GM18858 (cell line): ENCODE results near the gene SULT2B1.
"Not testable (repeated sequence)": the region's sequence is repeated elsewhere in the genome, so short reads cannot be mapped to it uniquely, and the experiment has no call there.

Source experiments
- ATAC-seq: cut with Tn5 transposase; IDR thresholded peaks from one replicate; pipeline ENCODE4 v1.9.1; 2021; ENCODE audit not compliant: unreplicated experiment

Gene SULT2B1

DNA sequence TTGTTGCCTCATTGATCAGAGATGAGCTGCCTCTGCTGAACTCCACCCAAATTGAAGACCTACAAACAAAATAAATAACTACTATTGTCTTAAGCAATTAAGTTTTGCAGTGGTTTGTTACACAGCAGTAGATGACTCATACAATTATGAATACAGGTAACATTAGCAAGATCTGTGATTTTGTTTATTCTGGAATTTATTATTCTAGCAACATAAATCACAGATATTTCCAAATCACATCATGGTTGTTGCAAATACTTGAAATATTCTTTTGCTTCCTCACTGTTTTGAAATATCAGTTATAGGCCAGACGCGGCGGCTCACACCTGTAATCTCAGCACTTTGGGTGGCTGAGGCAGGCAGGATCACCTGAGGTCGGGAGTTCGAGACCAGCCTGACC is 27.2 kb upstream of the SULT2B1 start:
- no peak for ATAC-seq

DNA sequence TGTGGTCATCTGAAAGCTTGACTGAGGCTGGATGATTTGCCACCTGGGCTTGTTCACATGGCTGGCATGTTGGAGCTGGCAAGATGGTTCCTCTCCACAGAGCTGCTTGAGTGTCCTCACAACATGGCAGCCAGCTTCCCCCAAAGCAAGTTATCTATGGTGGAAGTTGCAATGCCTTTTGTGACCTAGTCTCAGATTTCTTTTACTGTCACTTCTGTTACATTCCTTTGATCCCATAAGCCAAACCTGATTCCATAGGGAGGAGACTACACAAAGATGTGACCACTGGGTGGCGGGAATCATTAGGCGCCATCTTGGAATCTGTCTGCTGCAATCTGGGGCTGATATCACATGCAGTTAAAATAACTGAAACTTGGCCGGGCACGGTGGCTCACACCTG is 22.8 kb upstream of the SULT2B1 start:
- ATAC-seq: no peak

DNA sequence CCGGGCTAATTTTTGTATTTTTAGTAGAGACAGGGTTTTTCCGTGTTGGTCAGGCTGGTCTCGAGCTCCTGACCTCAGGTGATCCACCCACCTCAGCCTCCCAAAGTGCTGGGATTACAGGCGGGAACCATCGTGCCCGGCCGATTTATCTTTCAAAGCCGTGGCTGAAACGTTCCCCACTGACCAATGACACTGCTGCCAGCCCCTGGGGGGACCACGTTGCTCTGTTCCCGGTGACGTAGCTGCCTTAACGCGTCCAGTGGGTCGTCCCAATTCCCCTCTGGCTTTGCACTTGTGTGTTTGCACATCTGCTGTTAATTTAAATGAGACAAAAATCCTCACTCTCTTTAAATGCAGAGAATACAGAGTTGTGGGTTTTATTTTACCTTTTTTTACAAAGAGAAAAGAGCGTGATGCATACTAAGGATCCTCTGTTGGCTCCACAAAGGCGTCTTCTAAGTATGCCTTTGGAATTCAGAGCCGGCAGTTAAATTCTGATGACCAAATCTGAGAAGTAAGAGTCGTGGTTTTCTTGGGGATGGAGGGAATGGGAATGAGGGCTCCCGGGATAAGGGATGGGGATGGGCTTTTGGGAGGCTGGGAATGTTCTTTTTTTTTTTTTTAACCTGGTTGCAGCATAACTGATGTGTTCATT is 21.8 kb upstream of the SULT2B1 start:
- ATAC-seq: no peak

DNA sequence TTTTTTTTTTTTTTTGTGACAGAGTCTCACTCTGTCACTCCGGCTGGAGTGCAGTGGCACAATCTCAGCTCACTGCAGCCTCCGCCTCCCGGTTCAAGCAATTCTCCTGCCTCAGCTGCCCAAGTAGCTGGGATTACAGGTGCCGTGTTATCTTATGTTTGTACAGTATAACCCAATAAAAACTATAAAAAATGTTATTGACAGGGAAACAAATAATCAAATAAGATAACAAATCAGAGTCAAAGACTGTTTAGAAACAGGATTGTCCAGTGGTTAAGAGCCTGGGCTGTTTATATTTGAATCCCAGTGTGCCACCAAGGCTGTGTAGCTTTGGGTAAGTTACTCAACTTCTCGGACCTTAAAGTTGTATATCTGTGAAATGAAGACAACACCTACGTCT is 21.2 kb upstream of the SULT2B1 start:
- no peak for ATAC-seq

DNA sequence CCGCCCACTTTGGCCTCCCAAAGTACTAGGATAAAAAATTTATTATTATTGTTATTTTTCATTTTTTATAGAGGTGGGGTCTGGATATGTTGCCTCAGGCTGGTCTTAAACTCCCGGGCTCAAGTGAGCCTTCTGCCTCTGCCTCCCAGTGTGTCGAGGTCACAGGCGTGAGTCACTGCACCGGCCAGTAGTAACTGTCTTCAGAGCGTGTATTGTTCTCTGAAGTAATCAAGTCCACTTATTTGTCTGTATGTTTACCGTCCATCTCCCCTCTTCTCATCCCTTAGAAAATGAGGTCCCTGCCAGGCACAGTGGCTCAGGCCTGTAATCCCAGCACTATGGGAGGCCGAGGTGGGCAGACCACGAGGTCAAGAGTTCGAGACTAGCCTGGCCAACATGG is 18.2 kb upstream of the SULT2B1 start:
- no peak for ATAC-seq

DNA sequence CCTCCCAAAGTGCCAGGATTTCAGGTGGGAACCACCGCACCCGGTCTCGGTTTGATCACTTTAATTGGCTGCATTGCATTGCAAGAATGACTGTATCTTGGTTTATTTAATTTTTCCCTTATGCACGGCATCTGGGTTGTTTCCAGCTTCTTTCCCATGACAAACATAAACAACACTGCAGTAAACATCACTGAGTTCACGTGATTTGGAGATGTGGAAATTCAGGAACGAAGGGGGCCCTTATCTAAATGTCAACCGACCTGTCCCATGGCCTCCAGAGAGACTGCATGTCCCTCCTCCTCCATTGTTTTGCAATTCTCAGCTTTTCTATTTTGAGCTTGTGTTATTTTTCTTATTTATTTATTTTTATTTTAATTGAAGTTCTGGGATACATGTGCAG is 14.4 kb upstream of the SULT2B1 start:
- ATAC-seq: no peak

DNA sequence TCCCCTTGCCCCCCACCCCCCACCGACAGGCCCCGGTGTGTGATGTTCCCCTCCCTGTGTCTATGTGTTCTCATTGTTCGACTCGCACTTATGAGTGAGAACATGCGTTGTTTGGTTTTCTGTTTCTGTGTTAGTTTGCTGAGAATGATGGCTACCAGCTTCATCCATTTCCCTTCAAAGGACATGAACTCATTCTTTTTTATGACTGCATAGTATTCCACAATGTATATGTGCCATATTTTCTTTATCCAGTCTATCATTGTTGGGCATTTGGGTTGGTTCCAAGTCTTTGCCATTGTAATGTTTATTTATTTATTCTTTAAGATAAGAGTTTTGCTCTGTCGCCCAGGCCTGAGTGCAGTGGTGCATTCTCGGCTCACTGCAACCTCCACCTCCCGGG is 13.9 kb upstream of the SULT2B1 start:
- not testable (repeated sequence) for ATAC-seq

DNA sequence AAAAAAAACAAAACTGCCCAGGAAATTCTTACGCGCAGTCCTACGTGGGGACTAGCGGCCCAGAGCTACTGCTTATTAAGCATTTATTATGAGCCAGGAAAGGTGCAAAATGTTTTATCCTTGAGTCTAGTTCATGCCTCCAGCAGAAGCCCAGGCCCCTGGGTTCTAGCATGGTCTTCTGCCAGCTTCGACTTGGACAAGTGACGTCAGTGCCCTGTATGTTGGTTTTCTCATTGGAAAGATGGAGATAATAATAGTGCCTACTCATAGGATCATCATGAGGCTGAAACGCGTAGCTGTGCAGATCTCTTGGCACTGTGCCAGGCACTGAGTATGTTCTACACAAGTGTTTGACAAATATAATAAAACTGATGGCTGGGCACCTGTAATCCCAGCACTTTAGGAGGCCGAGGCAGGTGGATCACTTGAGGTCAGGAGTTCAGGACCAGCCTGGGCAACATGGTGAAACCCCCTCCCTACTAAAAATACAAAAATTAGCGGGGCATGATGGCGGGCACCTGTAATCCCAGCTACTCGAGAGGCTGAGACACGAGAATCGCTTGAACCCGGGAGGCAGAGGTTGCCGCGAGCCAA is 12.4 kb upstream of the SULT2B1 start:
- no peak for ATAC-seq

DNA sequence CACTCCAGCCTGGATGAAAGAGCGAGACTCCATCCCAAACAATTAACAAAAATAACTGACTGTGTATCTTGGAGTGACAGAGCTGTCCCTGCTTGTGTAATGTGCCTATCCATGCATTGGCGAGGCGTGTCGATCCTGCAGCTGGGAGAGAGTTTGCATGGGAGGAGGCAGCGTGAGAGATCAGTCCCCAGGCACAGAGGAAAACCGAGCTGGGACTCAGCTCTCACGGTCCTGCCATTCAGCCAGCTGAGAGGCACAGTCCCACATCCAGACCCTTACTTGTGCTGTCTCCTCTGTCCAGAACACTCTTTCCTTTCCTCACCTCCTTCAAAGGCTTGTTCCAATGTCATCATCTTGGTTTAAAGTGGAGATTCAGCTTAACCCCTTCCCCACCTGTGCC is 11.9 kb upstream of the SULT2B1 start:
- no peak for ATAC-seq

DNA sequence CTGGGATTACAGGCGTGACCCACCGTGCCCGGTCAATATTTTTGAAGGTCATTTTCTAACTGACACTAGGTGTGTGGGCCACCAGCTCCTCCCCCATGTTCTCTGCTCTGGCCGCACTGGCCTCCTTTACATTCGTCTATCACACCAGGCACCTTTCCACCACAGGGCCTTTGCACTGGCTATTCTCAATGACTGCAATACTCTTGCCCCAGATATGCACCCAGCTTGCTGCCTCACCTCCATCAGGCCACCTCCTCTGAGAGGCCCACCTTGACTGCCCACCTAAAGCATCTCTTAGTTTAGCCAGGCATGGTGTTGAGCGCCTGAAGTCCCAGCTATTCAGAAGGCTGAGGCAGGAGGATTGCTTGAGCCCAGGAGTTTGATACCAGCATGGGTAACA is 10.2 kb upstream of the SULT2B1 start:
- ATAC-seq: no peak

DNA sequence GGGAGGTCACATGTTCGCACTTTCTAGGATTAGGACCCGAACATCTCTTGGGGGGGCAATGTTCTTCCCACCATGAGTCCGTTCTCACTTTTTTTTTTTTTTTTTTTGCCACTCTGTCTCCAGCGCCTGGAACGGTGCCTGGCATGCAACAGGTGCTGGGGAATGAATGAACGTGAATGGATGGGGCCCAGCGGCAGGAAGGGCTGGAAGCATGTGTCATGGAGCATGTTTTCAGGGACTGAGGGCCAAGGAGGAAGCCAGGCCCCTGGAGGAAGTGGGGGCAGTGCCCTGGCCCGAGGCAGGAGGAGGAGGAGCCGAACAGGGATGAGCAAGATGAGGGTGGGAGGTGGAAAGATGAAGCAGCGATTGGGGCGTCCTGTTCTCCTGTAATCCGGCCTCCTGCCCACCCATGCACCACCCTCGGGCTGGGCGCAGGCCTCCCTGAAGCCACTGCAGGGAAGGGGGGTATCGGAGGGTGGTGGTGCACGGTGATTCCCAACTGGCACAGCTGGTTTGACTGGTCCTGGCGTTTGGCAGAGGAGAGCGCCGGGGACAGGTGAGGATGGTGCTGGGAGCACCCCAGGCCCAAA is 8.8 kb upstream of the SULT2B1 start:
- no peak for ATAC-seq

DNA sequence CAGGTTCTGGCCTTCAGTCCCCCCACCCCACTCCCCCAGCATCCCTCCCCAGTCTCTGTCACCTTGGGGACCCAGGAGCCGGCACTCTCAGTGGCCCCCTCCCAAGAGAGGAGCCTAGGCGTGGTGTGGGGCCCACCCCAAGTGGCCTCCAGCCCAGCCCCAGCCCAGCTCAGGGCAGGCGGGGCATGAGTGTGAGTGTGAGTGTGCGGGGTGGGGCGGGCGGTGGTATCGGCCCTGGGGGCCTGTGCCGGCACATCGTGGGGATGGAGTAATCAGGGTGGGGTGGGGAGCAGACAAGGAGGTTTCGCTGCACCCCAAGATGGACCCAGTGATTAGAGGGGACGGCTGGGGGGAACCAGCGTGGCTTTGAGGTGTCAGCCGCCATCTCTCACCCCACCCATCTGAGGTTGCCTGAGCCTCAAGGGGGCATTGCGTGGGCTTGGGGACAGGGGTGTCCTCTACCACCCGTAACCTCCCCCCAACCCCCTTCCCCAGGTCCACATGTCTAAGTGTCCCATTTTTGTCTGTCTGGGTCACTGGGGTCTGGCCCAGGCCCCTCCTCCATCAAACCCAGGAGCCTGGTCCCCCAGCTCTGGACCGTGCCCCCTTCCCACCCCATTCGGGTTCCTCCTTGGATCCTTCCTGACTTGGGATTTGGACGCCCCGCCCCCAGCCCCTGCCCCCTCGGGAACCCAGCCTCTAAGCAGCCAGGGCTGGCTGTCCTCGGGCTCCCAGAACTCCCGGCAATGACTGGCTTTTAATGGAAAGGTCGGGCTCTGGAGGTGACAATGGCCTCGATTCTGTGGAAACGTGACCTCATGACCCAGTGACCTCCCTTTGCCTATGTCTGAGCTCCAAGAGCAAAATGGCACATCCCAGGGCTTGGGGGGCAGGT is 6.9 kb upstream of the SULT2B1 start:
- ATAC-seq: no peak

DNA sequence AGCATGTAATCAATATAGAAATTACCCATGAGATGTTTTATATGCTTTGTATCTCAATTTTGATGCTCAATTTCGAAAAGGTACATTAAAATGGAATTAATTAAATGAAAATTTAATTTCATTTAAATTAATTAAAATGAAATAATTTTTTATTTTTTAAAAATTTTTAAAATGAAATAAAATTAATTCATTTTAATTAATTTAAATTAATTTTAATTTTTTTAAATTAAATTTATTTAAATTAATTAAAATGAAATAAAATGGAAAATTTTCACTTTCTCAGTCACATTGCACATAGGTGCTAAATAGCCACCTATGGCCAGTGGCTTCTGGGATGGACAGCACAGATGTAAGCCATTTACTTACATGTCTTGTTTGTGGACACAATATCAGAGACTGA is 4.2 kb upstream of the SULT2B1 start:
- no peak for ATAC-seq

DNA sequence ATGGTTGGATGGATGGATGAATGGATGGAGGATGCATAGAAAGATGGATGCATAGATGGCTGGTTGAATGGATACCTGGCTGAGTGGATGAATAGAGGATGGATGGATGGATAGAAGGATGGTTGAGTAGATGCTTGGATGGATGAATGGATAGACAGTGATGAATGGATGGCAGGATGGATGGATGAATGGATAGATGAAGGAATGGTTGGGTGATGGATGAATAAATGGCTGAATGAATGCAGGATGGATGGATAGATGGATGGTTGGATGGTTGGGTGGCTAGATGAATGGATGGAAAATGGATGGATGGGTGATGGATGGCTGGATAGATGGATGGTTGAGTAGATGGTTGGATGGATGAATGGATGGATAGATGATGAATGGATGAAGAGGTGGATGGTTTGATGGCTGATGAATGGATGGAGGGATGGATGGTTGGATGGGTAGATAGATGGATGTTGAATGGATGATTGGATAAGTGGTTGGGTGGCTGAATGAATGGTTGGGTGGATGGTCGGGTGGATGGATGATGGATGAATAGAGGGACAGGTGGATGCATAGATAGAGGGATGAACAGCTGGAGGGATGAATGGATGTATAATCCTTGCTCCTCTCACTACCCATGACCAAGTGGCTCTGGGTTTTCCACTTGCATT is 3.6 kb upstream of the SULT2B1 start:
- ATAC-seq: no peak

DNA sequence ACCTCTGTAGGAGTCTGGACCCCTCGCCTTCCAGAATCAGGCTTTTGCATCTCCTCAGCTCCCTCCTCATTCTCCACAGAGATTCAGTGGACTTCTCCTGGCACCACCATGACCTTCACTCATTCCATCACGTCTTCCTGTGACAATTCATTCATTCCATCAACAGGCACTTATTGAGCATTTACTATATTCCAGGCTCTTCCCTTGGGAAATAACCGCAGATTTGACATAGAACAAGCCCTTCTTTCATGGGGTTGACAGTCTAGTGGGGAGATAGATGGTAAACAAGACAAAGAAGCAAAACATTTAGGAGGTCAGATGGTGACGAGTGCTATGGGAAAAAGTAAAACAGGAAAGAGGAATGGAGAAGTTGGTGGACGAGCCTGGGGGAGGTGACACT is 2.6 kb upstream of the SULT2B1 start:
- no peak for ATAC-seq

DNA sequence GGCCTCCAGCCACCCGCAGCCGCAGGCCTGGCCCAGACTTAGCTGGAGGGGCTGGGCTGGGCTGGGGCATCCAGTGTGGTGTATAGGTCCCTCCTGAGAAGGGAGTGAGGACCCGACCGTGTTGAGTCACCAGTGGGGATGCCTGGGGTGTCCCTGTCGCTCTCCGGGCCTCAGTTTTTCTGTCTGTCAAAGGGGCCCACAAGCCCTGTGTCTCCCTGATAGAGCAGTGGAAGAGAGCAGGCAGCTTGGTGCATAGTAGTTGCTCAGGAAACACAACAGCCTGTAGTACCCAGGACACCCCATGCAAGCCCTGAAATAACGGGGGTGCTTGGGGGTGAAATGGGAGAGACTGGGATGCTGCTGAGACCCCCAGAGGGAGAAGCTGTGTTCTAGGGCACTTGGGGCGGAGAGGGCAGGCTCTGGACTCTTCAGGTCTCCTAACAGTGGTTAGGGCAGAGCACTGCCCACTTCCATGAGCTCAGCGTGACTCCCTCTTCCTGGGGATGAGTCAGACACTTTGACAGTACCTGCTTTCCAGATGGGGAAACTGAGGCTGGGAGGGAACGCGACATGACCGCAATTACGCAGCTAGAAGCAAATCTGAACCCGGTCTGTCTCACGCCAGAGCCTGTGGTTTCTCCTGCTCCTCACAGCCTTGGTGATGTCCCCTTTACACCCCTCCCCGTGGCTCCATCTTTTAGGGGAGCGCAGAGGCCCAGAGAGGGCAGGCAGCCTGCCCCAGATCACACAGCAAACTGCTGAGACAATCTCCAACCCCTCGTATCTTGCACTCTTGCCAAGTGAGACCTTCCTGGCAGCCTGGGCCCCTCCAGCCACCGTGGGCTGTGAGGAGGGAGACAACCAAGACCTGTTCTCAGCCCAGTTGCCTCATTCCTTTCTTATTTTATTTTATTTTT is 692 bp downstream of the SULT2B1 start:
- no peak for ATAC-seq

DNA sequence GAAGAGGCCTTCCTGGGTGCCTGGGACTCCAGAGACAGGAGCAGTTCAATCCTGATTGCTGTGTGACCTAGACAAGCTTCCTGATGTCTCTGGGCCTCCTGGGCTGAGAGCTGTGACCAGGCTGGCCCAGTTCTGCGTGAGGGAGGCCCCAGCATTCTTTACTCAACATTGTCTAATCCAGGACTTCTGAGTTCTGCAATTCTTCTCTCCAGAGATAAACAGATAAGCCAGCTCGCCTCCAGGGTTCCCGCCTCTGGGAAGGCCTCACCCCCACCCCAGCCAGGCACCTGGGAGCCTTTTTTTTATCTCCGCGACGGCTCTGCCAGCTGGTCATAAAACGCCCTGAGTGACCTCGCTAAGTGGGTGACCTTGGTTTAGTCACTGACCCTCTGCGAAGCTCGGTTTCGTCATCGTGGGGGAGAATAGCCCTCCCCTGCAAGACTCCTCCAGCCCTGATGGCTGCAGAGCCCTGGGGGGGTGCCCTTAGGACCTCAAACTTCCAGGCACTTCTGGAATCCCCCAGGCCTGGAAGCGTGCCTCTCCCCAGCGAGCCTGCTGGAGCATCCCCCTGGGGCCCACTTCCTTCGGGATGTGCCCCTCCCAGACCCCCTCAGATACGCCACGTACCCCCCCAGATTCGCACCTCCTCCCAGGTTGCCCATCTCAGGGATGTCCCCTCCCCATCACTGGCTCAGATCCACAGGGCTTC is 1.9 kb downstream of the SULT2B1 start:
- no peak for ATAC-seq

DNA sequence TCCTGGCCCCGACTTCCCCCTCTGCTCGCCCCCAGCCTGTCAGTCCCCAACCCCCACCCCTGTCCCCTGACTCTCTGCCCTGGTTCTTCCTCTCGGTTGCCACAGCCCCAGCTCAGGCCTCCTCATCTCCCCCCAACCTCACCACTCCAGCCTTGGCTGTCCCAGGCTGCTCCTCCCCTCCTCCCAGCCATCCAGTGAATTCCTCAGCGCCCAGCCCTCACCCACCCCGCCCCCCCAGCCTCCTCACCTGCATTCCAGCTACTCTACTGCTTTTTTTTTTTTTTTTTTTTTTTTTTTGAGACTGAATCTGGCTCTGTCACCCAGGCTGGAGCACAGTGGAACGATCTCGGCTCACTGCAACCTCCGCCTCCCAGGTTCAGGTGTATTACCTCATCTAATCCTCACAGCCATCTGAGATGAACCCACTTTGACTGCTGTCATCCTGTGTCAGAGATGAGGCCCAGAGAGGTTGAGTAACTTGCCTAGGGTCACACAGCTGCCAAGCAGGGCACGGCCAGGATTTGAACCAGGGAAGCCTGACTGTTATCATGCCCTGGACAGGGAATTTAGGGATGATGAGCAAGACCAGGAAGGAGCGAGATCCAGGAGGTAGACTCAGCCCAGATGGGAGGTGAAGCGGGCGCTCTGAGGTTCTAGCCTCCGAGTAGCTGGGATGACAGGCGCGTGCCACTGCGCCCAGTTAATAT is 2.6 kb downstream of the SULT2B1 start:
- ATAC-seq: no peak

DNA sequence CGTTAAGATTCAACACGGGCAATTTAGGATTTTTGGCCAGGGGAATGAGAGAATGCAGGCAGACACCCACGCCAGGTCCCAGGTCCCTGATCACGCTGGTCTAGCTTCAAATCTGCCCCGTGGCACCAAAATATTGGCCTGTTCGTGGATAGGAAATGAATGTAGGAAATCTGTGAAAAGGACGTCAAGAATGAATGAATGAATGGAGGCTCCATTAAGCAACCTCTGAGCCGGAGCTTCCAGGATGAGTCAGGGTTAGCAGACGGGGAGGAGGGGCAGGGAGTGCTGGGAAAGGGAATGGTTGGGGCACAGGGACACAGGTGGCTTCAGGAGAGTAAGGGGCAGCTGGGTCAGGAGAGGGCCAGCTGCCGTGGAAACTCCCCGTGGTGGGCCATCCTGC is 4.2 kb downstream of the SULT2B1 start:
- no peak for ATAC-seq
